Measurements from ENCODE around the gene PRKAG2. TPM values are rescaled to one million over a fixed set of nuclear protein-coding genes. Genes with fewer than 3 reads are reported as not detected.

The PRKAG2 gene
- total RNA-seq, 1 donor from 2014 or later: 21.1 TPM

GRCh38 chr7:151592868-151593486 is 283.9 kb downstream of the PRKAG2 start:
- Histone ChIP-seq H3K27me3 (ENCODE audit: control insufficient read depth, insufficient read depth, low read length) (no peaks in the 10 kb centered on the region), H3K4me3 (ENCODE audit: low read depth, low read length) (no peak overlapping the region), H3K36me3 (ENCODE audit: control insufficient read depth, insufficient read depth, low read length) (no peaks in the 10 kb centered on the region)
- TF ChIP-seq CTCF (IDR thresholded peaks at IDR 0.05; ENCODE audit: insufficient read depth, low read length, poor library complexity, severe bottlenecking): no peak
- DNase-seq (ENCODE audit: low read depth): peak; percentile 96

GRCh38 chr7:151592330-151592729 is 284.6 kb downstream of the PRKAG2 start:
- TF ChIP-seq CTCF (IDR thresholded peaks at IDR 0.05; ENCODE audit: insufficient read depth, low read length, poor library complexity, severe bottlenecking): no peak
- no peak for DNase-seq (ENCODE audit: low read depth)
- Histone ChIP-seq H3K27me3 (ENCODE audit: control insufficient read depth, insufficient read depth, low read length) (no peaks in the 10 kb centered on the region), H3K36me3 (ENCODE audit: control insufficient read depth, insufficient read depth, low read length) (no peaks in the 10 kb centered on the region), H3K4me3 (ENCODE audit: low read depth, low read length) (no peak overlapping the region)

GRCh38 chr7:151591866-151592265 is 285.0 kb downstream of the PRKAG2 start:
- no peak for TF ChIP-seq CTCF (IDR thresholded peaks at IDR 0.05; ENCODE audit: insufficient read depth, low read length, poor library complexity, severe bottlenecking)
- Histone ChIP-seq H3K27me3 (ENCODE audit: control insufficient read depth, insufficient read depth, low read length) (no peaks in the 10 kb centered on the region), H3K36me3 (ENCODE audit: control insufficient read depth, insufficient read depth, low read length) (no peaks in the 10 kb centered on the region), H3K4me3 (ENCODE audit: low read depth, low read length) (no peak overlapping the region)
- DNase-seq (ENCODE audit: low read depth): no peak

- Histone ChIP-seq H3K36me3 (ENCODE audit: control insufficient read depth, insufficient read depth, low read length) (no peaks in the 10 kb centered on the region), H3K4me3 (ENCODE audit: low read depth, low read length) (no peak overlapping the region), H3K27me3 (ENCODE audit: control insufficient read depth, insufficient read depth, low read length) (no peaks in the 10 kb centered on the region)
- no peak for TF ChIP-seq CTCF (IDR thresholded peaks at IDR 0.05; ENCODE audit: insufficient read depth, low read length, poor library complexity, severe bottlenecking)
- DNase-seq (ENCODE audit: low read depth): peak; percentile 56
Measured at GRCh38 chr7:151590850-151591771, 285.8 kb downstream of the PRKAG2 start.

- TF ChIP-seq CTCF (IDR thresholded peaks at IDR 0.05; ENCODE audit: insufficient read depth, low read length, poor library complexity, severe bottlenecking): no peak
- Histone ChIP-seq H3K36me3 (ENCODE audit: control insufficient read depth, insufficient read depth, low read length) (no peaks in the 10 kb centered on the region), H3K4me3 (ENCODE audit: low read depth, low read length) (no peak overlapping the region), H3K27me3 (ENCODE audit: control insufficient read depth, insufficient read depth, low read length) (no peaks in the 10 kb centered on the region)
- DNase-seq (ENCODE audit: low read depth): no peak
Measured at GRCh38 chr7:151590071-151590849, 286.7 kb downstream of the PRKAG2 start.
